HL-60 (cell line): ENCODE results near the gene CCDC88C.

ENCODE experiments used
- CTCF ChIP-seq: IDR thresholded peaks from one replicate; pipeline ENCODE4 v1.5.1; 2011; ENCODE audit warnings: low read length, control low read depth, inconsistent platforms; ENCODE audit not compliant: insufficient read depth
- GABPA ChIP-seq: IDR thresholded peaks from 2 replicates; pipeline ENCODE4 v1.6.1; 2012; ENCODE audit warnings: low read depth
- POLR2AphosphoS5 ChIP-seq: IDR thresholded peaks from 2 replicates; pipeline ENCODE4 v1.6.1; 2012; ENCODE audit warnings: low read depth
- REST ChIP-seq: IDR thresholded peaks from 2 replicates; pipeline ENCODE4 v1.6.1; 2012; ENCODE audit warnings: low read depth; ENCODE audit not compliant: insufficient replicate concordance
- SPI1 ChIP-seq: IDR thresholded peaks from 2 replicates; pipeline ENCODE4 v1.6.1; 2012; ENCODE audit warnings: low read depth, mild to moderate bottlenecking, borderline replicate concordance

- TF ChIP-seq CTCF (no peak), POLR2AphosphoS5 (no peak), SPI1 (no peak; the same call in 1 of the 2 replicates), REST (no peak), GABPA (no peak)
Observed at GRCh38 chr14:91360490-91361232, 57.0 kb downstream of the CCDC88C start.
